Choroid plexus epithelial cell (primary cell): Measurements from ENCODE around the gene CAPN2.

Experiments
- DNase-seq: peaks from one replicate; pipeline ENCODE4 v3.0.0-alpha.2; 2010; ENCODE audit warnings: low read depth
- H3K4me3 ChIP-seq: 2 replicates; pipeline ENCODE4 v1.5.1; 2011; ENCODE audit warnings: low read depth, mild to moderate bottlenecking, control low read depth, low read length, moderate library complexity
- TF ChIP-seq, protein P1 (sequence below): conservative IDR thresholded peaks from 2 replicates; pipeline ENCODE4 v1.5.1; 2011; ENCODE audit warnings: low read depth, mild to moderate bottlenecking, control low read depth, inconsistent platforms, low read length, moderate library complexity

The CAPN2 gene

DNA sequence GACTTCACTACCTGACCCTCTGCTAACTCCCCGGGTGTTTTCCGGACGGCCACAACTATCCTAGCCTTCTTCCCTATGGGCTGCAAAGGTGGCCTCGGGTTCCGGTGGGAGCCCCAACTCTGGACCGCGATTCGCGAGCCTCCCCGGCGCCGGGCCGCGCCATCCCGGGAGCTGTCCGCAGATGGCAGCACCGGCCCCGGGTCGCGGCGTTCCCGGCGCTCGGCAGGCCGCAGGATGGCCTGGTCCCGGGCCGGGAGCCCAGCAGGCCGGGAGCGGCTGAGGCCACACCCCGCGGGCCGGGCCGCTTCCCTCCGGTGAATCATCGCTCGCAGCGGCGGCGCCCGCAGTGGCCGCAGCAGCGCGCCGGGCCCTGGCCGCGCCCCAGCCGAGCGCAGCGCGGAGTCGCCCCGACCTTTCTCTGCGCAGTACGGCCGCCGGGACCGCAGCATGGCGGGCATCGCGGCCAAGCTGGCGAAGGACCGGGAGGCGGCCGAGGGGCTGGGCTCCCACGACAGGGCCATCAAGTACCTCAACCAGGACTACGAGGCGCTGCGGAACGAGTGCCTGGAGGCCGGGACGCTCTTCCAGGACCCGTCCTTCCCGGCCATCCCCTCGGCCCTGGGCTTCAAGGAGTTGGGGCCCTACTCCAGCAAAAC lies at the start of gene CAPN2:
TSS of gene CAPN2 (plus strand) at position 346 of the 656 bp plus-strand sequence. CDS start at position 448, 102 bp downstream.
- H3K4me3 ChIP-seq = peak within 1 kb of the TSS; percentile 95
- TF ChIP-seq, protein P1, sequence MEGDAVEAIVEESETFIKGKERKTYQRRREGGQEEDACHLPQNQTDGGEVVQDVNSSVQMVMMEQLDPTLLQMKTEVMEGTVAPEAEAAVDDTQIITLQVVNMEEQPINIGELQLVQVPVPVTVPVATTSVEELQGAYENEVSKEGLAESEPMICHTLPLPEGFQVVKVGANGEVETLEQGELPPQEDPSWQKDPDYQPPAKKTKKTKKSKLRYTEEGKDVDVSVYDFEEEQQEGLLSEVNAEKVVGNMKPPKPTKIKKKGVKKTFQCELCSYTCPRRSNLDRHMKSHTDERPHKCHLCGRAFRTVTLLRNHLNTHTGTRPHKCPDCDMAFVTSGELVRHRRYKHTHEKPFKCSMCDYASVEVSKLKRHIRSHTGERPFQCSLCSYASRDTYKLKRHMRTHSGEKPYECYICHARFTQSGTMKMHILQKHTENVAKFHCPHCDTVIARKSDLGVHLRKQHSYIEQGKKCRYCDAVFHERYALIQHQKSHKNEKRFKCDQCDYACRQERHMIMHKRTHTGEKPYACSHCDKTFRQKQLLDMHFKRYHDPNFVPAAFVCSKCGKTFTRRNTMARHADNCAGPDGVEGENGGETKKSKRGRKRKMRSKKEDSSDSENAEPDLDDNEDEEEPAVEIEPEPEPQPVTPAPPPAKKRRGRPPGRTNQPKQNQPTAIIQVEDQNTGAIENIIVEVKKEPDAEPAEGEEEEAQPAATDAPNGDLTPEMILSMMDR = peak; percentile 49
- peak; percentile 90 for DNase-seq

DNA sequence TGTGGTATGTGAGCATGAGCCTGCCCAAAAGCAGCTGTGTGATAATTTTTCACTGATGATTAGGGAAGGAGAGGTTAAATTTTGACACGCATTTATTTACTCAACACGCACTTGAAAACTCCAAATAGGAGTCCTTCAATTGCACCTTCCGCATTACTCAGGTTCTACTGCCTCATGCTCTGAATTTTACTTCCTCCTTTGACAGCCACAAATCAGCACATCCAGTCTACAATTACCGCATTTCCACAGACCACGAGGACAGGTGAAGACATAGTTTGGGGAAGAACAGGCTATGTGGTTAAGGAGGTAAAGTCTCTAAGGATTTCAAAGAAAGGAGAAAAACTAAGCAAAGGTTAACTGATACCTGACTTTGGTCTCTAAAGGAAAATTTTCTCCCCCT lies 49.4 kb upstream of the CAPN2 start:
- DNase-seq = no peak
- H3K4me3 ChIP-seq = no peak overlapping the region
- TF ChIP-seq, protein P1 = no peak

DNA sequence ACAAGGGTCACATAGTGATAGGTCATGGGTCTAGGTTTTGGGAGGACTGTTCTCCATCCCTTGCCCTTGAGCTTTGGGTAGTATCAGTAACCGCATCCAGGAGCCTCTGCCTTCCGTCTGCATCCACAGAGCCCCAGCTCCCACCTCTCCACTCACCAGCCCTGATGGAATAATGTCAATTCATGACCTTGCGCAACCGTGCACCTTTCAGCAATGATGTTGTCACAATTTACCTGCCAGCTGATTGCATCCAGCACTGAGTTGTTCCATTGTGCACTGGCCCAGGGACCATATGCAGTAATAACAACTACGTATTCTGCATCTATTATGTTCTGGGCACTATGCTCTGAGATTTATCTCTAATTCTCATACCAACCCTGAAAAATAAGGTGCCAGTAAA lies 48.2 kb upstream of the CAPN2 start:
- DNase-seq = no peak
- H3K4me3 ChIP-seq = no peak overlapping the region
- TF ChIP-seq, protein P1 = no peak

DNA sequence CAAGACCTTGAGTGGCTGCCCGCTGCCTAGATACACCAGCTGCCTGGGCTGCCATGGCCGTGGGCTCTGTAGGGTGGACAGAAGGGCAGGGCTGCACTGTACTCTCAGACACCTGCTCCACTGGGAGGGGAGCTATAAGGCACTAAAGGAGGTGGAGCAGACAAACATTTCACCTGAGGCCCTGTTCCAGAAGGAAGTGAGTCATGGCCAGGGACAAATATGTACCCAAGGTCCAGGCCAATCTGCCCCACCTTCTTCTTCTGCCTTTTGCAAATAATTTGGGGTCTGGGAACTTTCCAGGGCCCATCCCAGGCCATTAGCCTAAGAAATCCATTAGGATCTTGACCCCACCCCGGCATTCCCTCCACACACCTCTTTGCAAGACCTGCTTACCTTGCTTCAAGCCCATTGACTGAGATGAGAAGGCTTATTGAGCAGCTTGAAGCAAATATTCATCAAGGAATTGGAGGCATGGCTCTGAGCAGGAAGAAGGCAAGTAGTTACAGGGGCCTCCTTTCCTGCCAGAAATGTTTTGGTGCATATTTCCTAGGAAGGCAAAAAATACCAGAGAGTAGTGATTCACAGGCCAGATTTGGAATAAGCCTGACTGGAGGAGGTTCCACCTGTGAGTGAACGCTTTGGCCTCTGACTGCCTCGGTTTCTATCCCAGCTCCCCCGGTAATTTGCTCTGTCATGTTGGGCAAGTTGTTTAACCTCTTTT lies 46.6 kb upstream of the CAPN2 start, which contains the start of gene CAPN8:
TSS of gene CAPN8 (minus strand) at position 110 of the 721 bp plus-strand sequence. CDS start at position 55, 55 bp downstream.
- TF ChIP-seq, protein P1 = no peak
- no peak for DNase-seq
- no peak within 1 kb of the TSS for H3K4me3 ChIP-seq

DNA sequence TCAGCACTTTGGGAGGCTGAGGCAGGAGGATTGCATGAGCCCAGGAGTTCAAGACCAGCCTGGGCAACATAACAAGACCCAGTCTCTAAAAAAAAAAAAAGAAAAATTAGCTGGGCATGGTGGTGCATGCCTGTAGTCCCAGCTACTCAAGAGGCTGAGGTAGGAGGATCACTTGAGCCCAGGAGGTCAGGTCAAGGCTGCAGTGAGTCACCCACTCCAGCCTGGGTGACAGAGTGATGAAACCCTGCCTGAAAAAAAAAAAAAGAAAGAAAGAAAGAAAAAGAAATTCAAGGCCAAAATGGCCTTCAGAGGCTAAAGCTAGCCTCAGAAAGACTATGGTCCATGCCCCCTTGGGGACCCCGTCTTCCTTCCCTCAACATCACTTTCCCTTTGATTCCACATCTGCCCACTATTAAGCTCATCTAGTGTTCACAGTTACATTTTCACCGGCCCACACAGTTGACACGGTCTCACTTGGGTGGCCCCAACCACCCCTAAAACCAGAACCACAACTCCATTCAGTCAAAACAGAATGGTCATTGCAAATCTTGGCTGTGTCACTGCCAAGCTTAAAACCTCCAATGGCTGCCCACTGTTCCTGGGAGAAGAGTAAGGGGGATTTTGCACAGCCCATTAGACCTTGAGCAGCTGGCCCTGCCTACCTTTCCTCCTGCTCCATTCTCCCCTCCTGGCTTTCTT lies 44.7 kb upstream of the CAPN2 start:
- no peak for DNase-seq
- no peak overlapping the region for H3K4me3 ChIP-seq
- TF ChIP-seq, protein P1 = no peak

DNA sequence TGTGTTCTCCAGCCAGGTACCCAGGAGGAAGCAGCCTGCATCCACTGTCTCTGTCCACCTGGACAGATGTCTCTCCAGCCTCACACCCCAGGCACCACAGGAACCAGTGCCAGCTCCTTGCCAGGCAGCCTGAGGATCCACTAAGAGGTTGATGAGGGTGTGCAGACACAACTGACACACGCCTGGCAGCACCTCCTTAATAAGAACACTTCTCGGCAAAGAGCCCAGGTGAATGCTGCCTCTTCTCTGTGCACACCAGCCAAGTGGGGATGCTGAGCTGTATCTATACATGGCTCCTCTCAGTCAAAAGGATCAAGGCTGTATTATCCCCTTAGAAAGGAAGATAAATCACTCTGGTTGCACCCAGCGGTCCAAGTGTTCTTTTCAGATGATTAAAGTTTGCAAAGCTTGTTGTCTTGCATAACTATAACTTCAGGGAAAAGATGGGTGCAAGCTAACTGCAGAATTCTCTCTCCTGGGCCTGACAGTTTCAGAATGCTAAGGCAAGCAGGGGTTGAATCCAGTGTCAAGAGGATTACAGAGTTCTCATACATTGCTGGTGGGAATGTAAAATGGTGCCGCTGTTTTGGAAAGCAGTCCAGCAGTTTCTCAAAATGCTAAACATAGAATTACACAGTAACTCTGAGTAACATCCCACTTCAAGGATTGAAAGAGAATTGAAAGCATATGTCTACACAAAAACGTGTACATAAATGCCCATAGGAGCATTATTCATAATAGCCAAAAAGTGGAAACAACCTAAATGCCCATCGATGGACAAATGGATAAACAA lies 43.1 kb upstream of the CAPN2 start:
- TF ChIP-seq, protein P1 = no peak
- DNase-seq = no peak
- H3K4me3 ChIP-seq = no peak overlapping the region
